Gastrocnemius medialis (tissue), 4 donors: ENCODE measurements around the gene IL2RA. TPM values are rescaled to one million over a fixed set of nuclear protein-coding genes. Genes with fewer than 3 reads are reported as not detected.
"Not testable (repeated sequence)": the region's sequence is repeated elsewhere in the genome, so short reads cannot be mapped to it uniquely, and the experiment has no call there.

Experiments
- ATAC-seq, 2 donors: fragments of 150-250 bp; one replicate each; pipeline ENCODE4 v1.9.1; 2016
- DNase-seq, 2 donors: peaks; one replicate each; pipeline ENCODE4 v3.0.0-alpha.2; 2019
- H3K27ac ChIP-seq, 4 donors: fragments of 200-600 bp; sonication (generic); 1 replicate in 1 of 4; 2 replicates in 3 of 4; pipeline ENCODE4 v1.5.1; 2016 to 2018; ENCODE audit warnings: mild to moderate bottlenecking in 2 of 4, moderate library complexity in 1 of 4
- H3K27me3 ChIP-seq, 3 donors: fragments of 200-600 bp; sonication (generic) in 2 of 3; 1 replicate in 1 of 3; 2 replicates in 2 of 3; pipeline versions ENCODE4 v1.5.1 to v1.6.0; 2016 to 2019; ENCODE audit warnings: mild to moderate bottlenecking in 1 of 3, moderate library complexity in 1 of 3
- H3K36me3 ChIP-seq, 2 donors: fragments of 200-600 bp; sonication (generic) in 1 of 2; one replicate each; pipeline ENCODE4 v1.5.1; 2017 to 2018
- H3K4me1 ChIP-seq, 2 donors: fragments of 200-600 bp; sonication (generic) in 1 of 2; one replicate each; pipeline ENCODE4 v1.5.1; 2016 to 2017; ENCODE audit warnings: mild to moderate bottlenecking in 2 of 2
- H3K4me3 ChIP-seq, 4 donors: fragments of 200-600 bp; sonication (generic) in 3 of 4; 1 replicate in 1 of 4; 2 replicates in 3 of 4; pipeline ENCODE4 v1.5.1; 2016 to 2019; ENCODE audit warnings: mild to moderate bottlenecking in 2 of 4
- H3K9me3 ChIP-seq, 3 donors: fragments of 200-600 bp; sonication (generic) in 2 of 3; 1 replicate in 1 of 3; 2 replicates in 2 of 3; pipeline ENCODE4 v1.5.1; 2016 to 2019
- CTCF ChIP-seq, 5 experiments: fragments of 450-650 bp in 3 of 5; fragments of 200-600 bp in 2 of 5; sonication (generic) in 2 of 5; IDR thresholded peaks in 4 of 5; conservative IDR thresholded peaks in 1 of 5; 1 replicate in 4 of 5; 2 replicates in 1 of 5; pipeline ENCODE4 v1.5.1; 2016 to 2019; ENCODE audit warnings: antibody characterized with exemption in 5 of 5, mild to moderate bottlenecking in 3 of 5, moderate library complexity in 3 of 5
- POLR2A ChIP-seq, 2 donors: fragments of 450-650 bp; IDR thresholded peaks; one replicate each; pipeline ENCODE4 v1.6.1; 2017; ENCODE audit warnings: antibody characterized with exemption in 2 of 2, mild to moderate bottlenecking in 2 of 2, moderate library complexity in 2 of 2
- in situ Hi-C, 4 donors: fragments of 200-750 bp; cut with MboI; loops; one replicate each; pipeline versions ENCODE4 v1.15.0 to v1.8.0; 2017; ENCODE audit warnings: low sequenced_read_pairs in 4 of 4
- intact Hi-C: fragments of 100-400 bp; cut with DNase I; formaldehyde crosslinking; loops from one replicate; pipeline ENCODE4 v1.15.1; 2023; ENCODE audit warnings: low total_unique reads
- total RNA-seq, 4 donors: library from RNA; depleted of rRNA; stranded (reverse); fragments of >200 nt; gene quantifications; one replicate each; pipeline versions ENCODE4 v1.1.0 to v1.2.3, GENCODE V29; 2016

Gene IL2RA
- total RNA-seq, 4 donors from 2014 or later = 2.1 TPM; not detected in 3

GRCh38 chr10:6108072-6108471 lies 45.9 kb upstream of the IL2RA start:
- intact Hi-C loops = loop anchor here (2.0 kb wide), 1 partner anchor 95 kb away; the partner anchor contains the start of gene PFKFB3
- no peak for DNase-seq
- H3K27me3 ChIP-seq = no peaks in the 10 kb centered on the region
- no peak for TF ChIP-seq CTCF (IDR thresholded peaks at IDR 0.05 in 4 of 5, conservative IDR thresholded peaks at IDR 0.05 in 1 of 5)
- TF ChIP-seq POLR2A (IDR thresholded peaks at IDR 0.05) = no peak
- no peak for ATAC-seq
- H3K4me3 ChIP-seq = no peak overlapping the region
- H3K36me3 ChIP-seq = peaks cover 0 to 76% of the 10 kb centered on the region in 2 donors
- no peaks in the 10 kb centered on the region for H3K9me3 ChIP-seq
- in situ Hi-C loops = loop anchor here (5.0 to 10.0 kb wide), 3 partner anchors 97 to 294 kb away; partner anchors contain the start of gene PFKFB3 (in 2 of the 4)
- H3K4me1 ChIP-seq = peaks cover 1 to 16% of the 10 kb centered on the region in 2 donors
- H3K27ac ChIP-seq = no peak overlapping the region

GRCh38 chr10:6107616-6108015 lies 45.4 kb upstream of the IL2RA start:
- intact Hi-C loops = loop anchor here (2.0 kb wide), 1 partner anchor 95 kb away; the partner anchor contains the start of gene PFKFB3
- ATAC-seq, H3K27me3 ChIP-seq, DNase-seq, H3K4me3 ChIP-seq, H3K27ac ChIP-seq, H3K9me3 ChIP-seq: not testable (repeated sequence)
- peaks cover 0 to 81% of the 10 kb centered on the region in 2 donors for H3K36me3 ChIP-seq
- peaks cover 0 to 14% of the 10 kb centered on the region in 2 donors for H3K4me1 ChIP-seq
- in situ Hi-C loops = loop anchor here (5.0 to 10.0 kb wide), 3 partner anchors 97 to 295 kb away; partner anchors contain the start of gene PFKFB3 (in 2 of the 4)

- Histone ChIP-seq H3K27ac (no peak overlapping the region), H3K9me3 (no peaks in the 10 kb centered on the region), H3K4me1 (peaks cover 0 to 3% of the 10 kb centered on the region in 2 donors), H3K4me3 (no peak overlapping the region), H3K27me3 (no peaks in the 10 kb centered on the region), H3K36me3 (peaks cover 0 to 69% of the 10 kb centered on the region in 2 donors)
- ATAC-seq (no peak), DNase-seq (no peak)
- intact Hi-C loops = no loop called here
- TF ChIP-seq CTCF (IDR thresholded peaks at IDR 0.05 in 4 of 5, conservative IDR thresholded peaks at IDR 0.05 in 1 of 5) = no peak
- no peak for TF ChIP-seq POLR2A (IDR thresholded peaks at IDR 0.05)
- in situ Hi-C loops = loop anchor here in 3 of 4 donors (10.0 kb wide), 2 partner anchors 101 to 291 kb away; partner anchors contain the start of gene PFKFB3 (in 2 of the 3)
These were observed 41.4 kb upstream of the IL2RA start for GRCh38 chr10:6103591-6103990.

GRCh38 chr10:6102128-6102527 lies 40.0 kb upstream of the IL2RA start:
- Histone ChIP-seq H3K36me3 (peaks cover 0 to 67% of the 10 kb centered on the region in 2 donors), H3K4me3 (no peak overlapping the region), H3K27ac (no peak overlapping the region), H3K4me1 (peaks cover 0 to 3% of the 10 kb centered on the region in 2 donors), H3K9me3 (no peaks in the 10 kb centered on the region), H3K27me3 (no peaks in the 10 kb centered on the region)
- TF ChIP-seq POLR2A (IDR thresholded peaks at IDR 0.05) (no peak), CTCF (IDR thresholded peaks at IDR 0.05 in 4 of 5, conservative IDR thresholded peaks at IDR 0.05 in 1 of 5) (no peak)
- DNase-seq = no peak
- intact Hi-C loops = no loop called here
- ATAC-seq = no peak
- in situ Hi-C loops = loop anchor here in 3 of 4 donors (10.0 kb wide), 2 partner anchors 103 to 293 kb away; partner anchors contain the start of gene PFKFB3 (in 2 of the 3)

- ATAC-seq = no peak
- no peaks in the 10 kb centered on the region for H3K27me3 ChIP-seq
- no peak overlapping the region for H3K4me3 ChIP-seq
- H3K36me3 ChIP-seq = peaks cover 0 to 60% of the 10 kb centered on the region in 2 donors
- H3K27ac ChIP-seq = no peak overlapping the region
- in situ Hi-C loops = loop anchor here in 3 of 4 donors (10.0 kb wide), 2 partner anchors 104 to 294 kb away; partner anchors contain the start of gene PFKFB3 (in 2 of the 3)
- intact Hi-C loops = no loop called here
- TF ChIP-seq POLR2A (IDR thresholded peaks at IDR 0.05) (no peak), CTCF (IDR thresholded peaks at IDR 0.05 in 4 of 5, conservative IDR thresholded peaks at IDR 0.05 in 1 of 5) (no peak)
- H3K4me1 ChIP-seq = peaks cover 3 to 10% of the 10 kb centered on the region in 2 donors
- H3K9me3 ChIP-seq = no peaks in the 10 kb centered on the region
- no peak for DNase-seq
These were observed 39.0 kb upstream of the IL2RA start for GRCh38 chr10:6101181-6101580.
